ENCODE results near the gene ANTXRL.
A peak's percentile ranks its signal among the peaks of the same experiment; 100 is the strongest.

GRCh38 chr10:46325021-46325420, 38.2 kb downstream of the ANTXRL start:
- TF ChIP-seq CTCF (IDR thresholded peaks at IDR 0.05; ENCODE audit: low read depth, low read length): peak; percentile 62
- TF ChIP-seq POLR2A (IDR thresholded peaks at IDR 0.05; ENCODE audit: extremely low read depth, insufficient read length): no peak
- no peak for TF ChIP-seq MAX (IDR thresholded peaks at IDR 0.05; ENCODE audit: low read depth, low read length)
- TF ChIP-seq MYC (IDR thresholded peaks at IDR 0.05; ENCODE audit: low read depth, low read length): no peak

All from NB4 (cell line).